AG20443 (cell line): ENCODE results near the gene CALCR.
"Not testable (repeated sequence)": the region's sequence is repeated elsewhere in the genome, so short reads cannot be mapped to it uniquely, and the experiment has no call there.

Experiments used
- DNase-seq: peaks from one replicate; pipeline ENCODE4 v3.0.0; 2012; ENCODE audit warnings: low spot score, mixed read lengths

The CALCR gene

DNA sequence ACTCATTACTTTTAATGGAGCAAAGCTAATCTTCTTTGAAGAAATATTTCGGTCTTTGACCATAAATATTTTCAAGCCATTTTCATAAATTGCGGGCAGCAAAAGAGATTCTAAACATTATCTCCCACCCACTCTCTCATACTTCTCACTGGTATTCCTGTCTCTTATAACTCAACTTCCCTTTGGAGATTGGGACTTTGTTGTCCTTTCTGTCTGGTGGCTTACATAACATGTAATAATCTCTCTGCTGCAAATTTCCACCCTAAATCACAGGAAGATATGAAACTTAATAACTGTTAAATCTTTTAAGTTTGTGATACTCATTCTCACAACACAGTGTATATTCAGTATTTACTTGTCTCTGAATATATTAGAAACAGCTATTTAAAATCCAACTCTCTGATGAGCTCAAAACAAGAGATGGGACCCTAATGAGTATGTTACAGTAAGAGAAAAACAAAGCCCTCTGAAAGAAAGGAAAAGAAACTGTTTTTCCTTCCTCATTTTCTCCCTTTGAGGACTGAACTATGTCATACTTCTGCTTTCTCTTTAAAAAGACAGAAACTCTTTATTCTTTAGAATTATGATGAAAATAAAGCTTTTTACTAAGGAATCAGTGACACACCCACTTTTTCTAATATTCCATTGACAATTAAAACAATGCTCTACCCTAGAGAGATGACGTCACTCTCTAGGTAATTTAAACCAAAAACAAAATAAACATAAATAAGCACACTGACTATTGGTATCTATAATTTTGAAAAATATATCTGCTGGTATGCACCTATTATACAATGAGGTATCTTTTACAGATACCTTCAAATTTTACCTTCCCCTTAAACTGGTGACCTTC is 14.7 kb downstream of the CALCR start:
- DNase-seq, result no peak

DNA sequence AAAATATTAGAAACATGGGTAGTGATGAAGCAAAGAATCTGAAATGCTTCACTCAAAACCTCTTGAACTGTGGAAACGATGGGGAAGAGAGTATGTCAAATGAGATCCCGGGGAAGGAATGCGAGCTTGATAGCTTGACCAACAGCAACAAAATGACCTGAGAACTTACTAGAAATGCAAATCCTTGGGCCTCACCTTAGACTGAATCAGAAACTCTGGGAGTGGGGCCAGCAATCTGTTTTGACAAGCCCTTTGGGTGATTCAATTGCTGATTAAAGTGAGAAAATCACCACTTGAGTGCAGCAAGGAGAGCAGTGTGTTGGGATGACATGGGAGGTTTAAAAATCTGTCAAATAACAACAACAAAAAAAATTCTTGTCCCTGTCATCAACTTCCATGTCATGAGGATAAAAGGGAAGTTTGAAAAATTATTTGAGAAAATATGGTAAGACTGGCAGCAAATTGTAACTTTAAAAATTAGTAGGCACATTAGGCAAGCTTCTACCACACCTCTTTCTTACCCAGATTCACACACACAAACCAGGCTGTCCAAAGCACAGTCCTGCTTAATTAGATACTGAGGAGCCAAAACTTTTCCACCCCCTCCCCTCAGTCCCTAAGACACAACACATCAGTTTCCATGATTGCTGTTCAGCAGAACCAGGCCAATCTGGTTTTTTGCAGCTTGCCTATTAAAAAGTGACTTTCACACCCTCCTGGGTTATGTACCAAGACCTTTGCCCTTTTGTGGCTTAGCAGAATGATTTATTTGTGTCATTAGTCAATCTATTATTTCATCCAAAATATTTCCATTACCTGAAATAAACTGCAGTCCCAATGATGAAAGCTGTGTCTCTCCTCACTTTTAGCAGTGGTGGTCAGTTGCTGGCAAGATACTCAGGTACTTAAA is 15.6 kb downstream of the CALCR start:
- DNase-seq, result no peak

DNA sequence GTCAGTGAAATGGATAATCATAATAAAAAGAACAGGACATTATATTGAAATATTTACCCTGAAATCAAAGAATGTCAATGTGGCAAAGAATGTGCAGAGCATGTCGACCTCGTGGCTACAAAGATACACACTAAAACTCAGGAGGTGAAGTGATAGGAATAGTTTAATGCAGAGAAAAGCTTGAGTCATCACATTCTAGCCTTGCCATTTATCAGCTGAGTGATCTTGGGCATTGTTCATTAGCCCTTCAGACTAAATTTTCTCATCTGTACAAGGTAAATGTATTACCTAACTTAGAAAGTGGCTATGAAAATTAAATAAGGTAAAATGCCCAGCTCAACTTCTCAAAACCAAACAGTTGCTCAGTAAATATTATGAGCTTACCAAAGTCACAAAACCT is 22.6 kb downstream of the CALCR start:
- no peak for DNase-seq

GRCh38 chr7:93551063-93551895 is 23.2 kb downstream of the CALCR start:
- peak; percentile 36 for DNase-seq

DNA sequence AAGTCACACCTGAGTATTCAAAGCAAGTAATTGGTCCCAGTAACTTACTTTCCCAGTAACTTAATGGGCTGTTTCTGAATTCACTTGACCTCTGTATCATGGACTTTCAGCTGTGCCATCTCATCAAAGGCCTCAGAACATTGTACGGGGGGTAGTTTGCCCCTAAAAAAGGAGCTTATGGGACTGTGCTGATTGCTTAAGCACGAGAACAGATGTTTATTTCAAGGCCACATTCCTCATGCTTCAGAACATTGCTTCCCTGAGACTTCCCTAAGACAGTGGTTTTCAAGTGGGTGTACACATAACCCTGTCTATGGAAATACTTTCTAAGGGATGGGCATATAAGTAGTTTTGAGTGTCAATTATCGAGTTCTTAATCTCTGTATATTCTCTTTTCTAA is 26.8 kb downstream of the CALCR start:
- no peak for DNase-seq

GRCh38 chr7:93544691-93545090 is 29.8 kb downstream of the CALCR start:
- DNase-seq, result no peak

DNA sequence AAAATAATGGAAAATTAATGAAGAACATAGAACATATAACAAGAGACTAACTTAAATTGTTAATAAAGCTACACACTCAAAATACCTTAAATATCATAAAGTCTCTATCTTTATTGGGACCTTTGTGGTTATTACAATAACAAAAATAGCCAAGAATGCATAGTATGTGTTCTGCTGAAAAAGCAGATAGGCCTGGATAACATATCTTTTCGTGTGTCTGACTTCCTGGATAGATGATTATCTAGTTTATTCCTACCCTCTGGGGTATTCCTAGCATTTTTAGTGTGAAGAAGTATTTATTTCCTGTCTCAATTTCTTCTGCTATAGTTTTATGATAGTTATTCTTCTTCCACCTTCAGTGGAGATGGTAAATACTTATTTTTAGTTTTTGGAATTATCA is 36.5 kb downstream of the CALCR start:
- DNase-seq, result no peak

DNA sequence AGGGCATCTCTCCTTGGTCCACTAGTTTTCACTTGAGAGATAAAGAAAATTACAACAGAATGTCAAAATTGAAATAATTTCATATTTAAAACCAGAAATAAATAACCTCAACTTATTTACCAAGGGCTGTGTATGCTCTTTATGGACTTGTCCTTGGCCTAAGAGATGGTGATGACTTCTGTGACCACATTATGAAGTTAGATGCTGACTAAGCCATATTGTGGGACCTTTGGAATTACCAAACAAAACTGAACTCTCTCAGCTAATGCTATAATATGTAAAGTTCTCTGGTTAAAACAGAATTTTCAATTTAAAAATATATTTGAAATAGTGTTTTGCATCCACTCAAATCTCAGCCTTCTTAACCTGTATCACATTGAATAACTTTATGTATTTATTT is 38.9 kb downstream of the CALCR start:
- no peak for DNase-seq

- no peak for DNase-seq
Observed at GRCh38 chr7:93530701-93531100, 43.8 kb downstream of the CALCR start.

DNA sequence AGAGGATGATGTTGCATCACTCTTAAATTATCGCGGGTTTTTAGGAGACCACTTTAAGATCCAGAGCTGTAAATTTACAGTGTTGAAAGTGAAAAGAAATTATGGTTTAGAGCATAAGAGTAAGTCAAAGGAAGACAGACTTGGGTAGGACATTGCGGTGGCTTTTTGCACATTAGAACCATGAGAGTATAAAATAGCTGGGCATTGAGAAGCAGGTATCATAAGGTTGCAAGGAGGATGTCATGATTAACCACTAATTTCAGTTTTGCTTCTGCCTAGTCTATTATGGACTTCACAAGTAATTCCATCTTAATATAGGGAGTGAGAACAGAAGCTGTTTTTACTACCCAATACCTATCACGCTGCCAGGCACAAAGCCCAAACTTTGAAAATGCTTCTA is 57.7 kb downstream of the CALCR start:
- DNase-seq, result no peak

GRCh38 chr7:93515144-93515543 is 59.4 kb downstream of the CALCR start:
- DNase-seq, result no peak

DNA sequence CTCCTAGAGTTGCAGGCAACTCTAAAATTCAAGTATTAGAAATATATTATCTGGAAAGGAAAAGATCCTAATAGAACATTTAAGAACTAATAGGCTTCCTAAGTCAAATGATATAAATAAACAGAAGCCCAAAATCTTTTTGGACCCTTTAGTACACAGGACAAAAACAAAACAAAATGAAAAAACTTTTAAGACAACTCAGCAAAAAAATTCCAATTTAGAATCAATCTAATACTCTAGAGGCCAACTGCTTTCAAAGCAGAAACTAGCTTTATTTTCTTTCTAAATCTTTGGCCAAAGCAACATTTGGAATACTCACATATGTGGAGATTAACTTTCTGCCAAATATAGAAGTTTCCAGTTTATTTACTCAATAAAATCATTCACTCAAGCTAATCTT is 65.2 kb downstream of the CALCR start:
- DNase-seq, result no peak

DNA sequence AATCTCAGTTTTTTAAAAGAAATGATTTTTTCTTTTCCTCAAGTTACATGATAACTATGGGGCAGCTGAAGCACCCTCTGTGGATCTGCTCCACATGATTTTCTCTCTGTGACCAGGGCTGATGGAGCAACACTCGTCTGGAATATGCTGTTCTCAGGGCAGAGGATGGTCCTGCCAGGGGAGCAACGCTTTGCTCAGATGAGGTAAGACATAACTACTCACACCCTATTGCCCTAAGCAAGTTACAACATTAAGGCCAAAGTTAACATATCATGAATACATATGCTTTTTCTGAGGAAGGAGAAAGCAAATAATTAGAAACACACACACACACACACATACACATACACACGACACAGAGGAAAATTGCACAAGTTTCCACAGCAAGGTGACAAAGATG is 71.4 kb downstream of the CALCR start:
- DNase-seq, result no peak

GRCh38 chr7:93491860-93492259 is 82.7 kb downstream of the CALCR start:
- not testable (repeated sequence) for DNase-seq

DNA sequence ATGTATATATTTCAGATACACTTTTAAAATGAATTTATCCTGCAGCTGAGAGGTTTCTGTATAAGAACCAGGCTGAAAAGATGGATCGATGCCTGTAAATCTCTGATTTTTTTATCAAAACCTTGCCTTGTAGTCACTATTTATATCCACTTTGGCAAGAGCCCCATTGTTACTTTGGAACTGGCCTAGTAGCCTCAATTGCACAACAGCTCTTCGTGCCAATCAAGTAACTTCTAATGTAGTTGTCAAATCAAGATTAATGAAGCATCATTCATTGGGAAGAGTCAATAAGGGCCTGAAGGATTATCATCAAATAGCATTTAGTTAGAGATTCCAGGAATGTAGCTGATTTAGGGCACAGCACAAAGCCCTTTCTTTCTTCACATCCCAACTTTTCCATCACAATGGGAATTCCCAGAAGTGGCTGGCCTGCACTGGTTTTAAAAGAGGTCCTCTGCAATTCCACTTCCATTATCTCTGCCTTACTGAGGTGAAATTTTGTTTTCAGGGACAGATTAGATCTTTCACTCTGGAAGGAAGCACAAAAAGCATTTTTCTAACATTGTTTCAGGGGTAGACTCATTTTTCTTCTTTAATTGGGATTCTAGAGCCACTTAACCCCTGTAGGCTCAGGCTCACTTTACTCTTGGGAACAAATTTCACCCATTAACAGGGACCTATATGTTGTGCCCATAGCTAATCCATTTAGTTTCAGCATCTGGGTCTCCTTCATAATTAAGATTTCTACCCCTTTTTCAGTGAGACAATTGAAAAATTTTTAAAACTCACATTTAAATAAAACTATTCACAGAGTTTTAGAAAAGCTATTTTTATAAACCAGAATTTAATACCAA is 97.8 kb downstream of the CALCR start:
- DNase-seq, result no peak

- no peak for DNase-seq
Observed at GRCh38 chr7:93475811-93476210, 98.7 kb downstream of the CALCR start.

GRCh38 chr7:93471456-93471855 is 103.1 kb downstream of the CALCR start:
- no peak for DNase-seq

GRCh38 chr7:93463764-93464163 is 110.8 kb downstream of the CALCR start:
- DNase-seq, result no peak

GRCh38 chr7:93461350-93461749 is 113.2 kb downstream of the CALCR start:
- no peak for DNase-seq

GRCh38 chr7:93453262-93453661 is 121.3 kb downstream of the CALCR start:
- no peak for DNase-seq

GRCh38 chr7:93448176-93448575 is 126.3 kb downstream of the CALCR start:
- DNase-seq, result no peak
